K562 (cell line): ENCODE data around the gene TNK2. TPM values are rescaled to one million over a fixed set of nuclear protein-coding genes. Genes with fewer than 3 reads are reported as not detected.
A peak's percentile ranks its signal among the peaks of the same experiment; 100 is the strongest.

ENCODE experiments used
- ATAC-seq: fragments of 200-7000 bp; cut with Tn5 transposase; 3 replicates; pipeline ENCODE4 v1.9.1; 2020; ENCODE audit warnings: moderate library complexity
- BruUV-seq: library from RNA; stranded (reverse); fragments of 400-500 nt; replicated peaks from 2 replicates; lab custom pipeline; 2021; lab: Mats Ljungman, UMichigan
- CTCF ChIA-PET: fragments of 300-600 bp; formaldehyde crosslinking; extraction: SDS; loops from one replicate; lab custom pipeline; 2021; ENCODE audit warnings: low intra/inter-chr PET ratio; lab: Yijun Ruan, JAX
- POLR2A ChIA-PET: fragments of 300-600, 350-650 bp; sonication (Branson Sonifier 250); formaldehyde crosslinking; extraction: SDS; loops from one replicate; lab custom pipeline; 2021; ENCODE audit warnings: antibody characterized with exemption, inconsistent platforms; lab: Yijun Ruan, JAX
- DNase-seq, 4 experiments: peaks; one replicate each; pipeline versions ENCODE4 v3.0.0 to v3.0.0-alpha.2; 2011 to 2018; ENCODE audit warnings: low spot score in 3 of 4, mixed read lengths in 3 of 4; ENCODE audit errors: extremely low read depth in 1 of 4
- FAIRE-seq: peaks from 2 replicates; lab custom pipeline; 2011; peaks lifted over from hg19 to GRCh38; lab: Jason Lieb, UNC
- H2AFZ ChIP-seq: 2 replicates; pipeline ENCODE4 v1.6.0; 2011; ENCODE audit warnings: low read depth, low read length, control low read depth, inconsistent platforms
- H3K27ac ChIP-seq: fragments of 200-600 bp; 3 replicates; pipeline ENCODE4 v1.8.0; 2011; ENCODE audit warnings: low read depth, mild to moderate bottlenecking, control low read depth, inconsistent platforms, low read length, moderate library complexity, mixed read lengths; ENCODE audit errors: extremely low read depth
- H3K27me3 ChIP-seq, 2 experiments: fragments of 300-600 bp in 1 of 2; 2 replicates in 1 of 2; 3 replicates in 1 of 2; pipeline versions ENCODE4 v1.6.0 to v1.8.0; 2011; ENCODE audit warnings: inconsistent platforms in 2 of 2, low read length in 2 of 2, mild to moderate bottlenecking in 1 of 2, mixed read lengths in 1 of 2, moderate library complexity in 1 of 2; ENCODE audit not compliant: control insufficient read depth in 2 of 2, insufficient read depth in 2 of 2
- H3K36me3 ChIP-seq: fragments of 300-600 bp; 3 replicates; pipeline ENCODE4 v1.8.0; 2011; ENCODE audit warnings: mild to moderate bottlenecking, low read length, inconsistent platforms; ENCODE audit not compliant: control insufficient read depth, insufficient read depth
- H3K4me1 ChIP-seq, 2 experiments: fragments of 200-600 bp in 1 of 2; replicated peaks in 1 of 2; 2 replicates in 1 of 2; 3 replicates in 1 of 2; pipeline versions ENCODE4 v1.5.1 to v1.8.0; 2011; ENCODE audit warnings: inconsistent platforms in 2 of 2, low read length in 2 of 2, mild to moderate bottlenecking in 1 of 2, mixed read lengths in 1 of 2, moderate library complexity in 1 of 2; ENCODE audit not compliant: control insufficient read depth in 2 of 2, insufficient read depth in 2 of 2
- H3K4me2 ChIP-seq: 2 replicates; pipeline ENCODE4 v1.6.1; 2011; ENCODE audit warnings: low read length, control low read depth, inconsistent platforms, mixed read lengths; ENCODE audit not compliant: insufficient read depth
- H3K4me3 ChIP-seq: fragments of 200-600 bp; sonication (generic), shearing (Covaris generic); 2 replicates; pipeline ENCODE4 v1.5.1; 2016; ENCODE audit warnings: control low read depth, inconsistent platforms
- H3K79me2 ChIP-seq: fragments of 200-600 bp; 3 replicates; pipeline ENCODE4 v1.8.0; 2011; ENCODE audit warnings: low read length, inconsistent platforms; ENCODE audit not compliant: control insufficient read depth, insufficient read depth
- H3K9ac ChIP-seq, 2 experiments: 2 replicates each; pipeline versions ENCODE4 v1.6.0 to v1.6.1; 2011; ENCODE audit warnings: low read depth in 2 of 2, low read length in 2 of 2, control low read depth in 1 of 2, inconsistent platforms in 1 of 2, mild to moderate bottlenecking in 1 of 2, mixed read lengths in 1 of 2; ENCODE audit not compliant: insufficient read depth in 1 of 2
- H3K9me1 ChIP-seq: one replicate; pipeline ENCODE4 v1.6.0; 2011; ENCODE audit warnings: inconsistent platforms, mild to moderate bottlenecking, low read length, moderate library complexity; ENCODE audit not compliant: control insufficient read depth, insufficient read depth
- H3K9me3 ChIP-seq: replicated peaks from 2 replicates; pipeline ENCODE4 v1.5.1; 2011; ENCODE audit warnings: low read depth, low read length, inconsistent platforms; ENCODE audit not compliant: control insufficient read depth, insufficient read depth
- H4K20me1 ChIP-seq: replicated peaks from 2 replicates; pipeline ENCODE4 v1.6.1; 2011; ENCODE audit warnings: low read length, inconsistent platforms, mixed read lengths; ENCODE audit not compliant: control insufficient read depth, insufficient read depth
- BRF2 ChIP-seq: IDR thresholded peaks from 3 replicates; pipeline ENCODE4 v1.6.1; 2011; ENCODE audit warnings: borderline replicate concordance, mild to moderate bottlenecking; ENCODE audit not compliant: insufficient read length, insufficient read depth
- CBFB ChIP-seq: sonication (generic); formaldehyde crosslinking; IDR thresholded peaks from 2 replicates; pipeline ENCODE4 v1.4.0; 2020; ENCODE audit warnings: mild to moderate bottlenecking, missing genetic modification reagents
- DDX20 ChIP-seq: fragments of 450-650 bp; IDR thresholded peaks from 2 replicates; pipeline ENCODE4 v1.6.1; 2016; ENCODE audit warnings: missing genetic modification characterization, low read depth, mild to moderate bottlenecking, missing compliant biosample characterization, moderate library complexity
- EGR1 ChIP-seq: fragments of 450-650 bp; conservative IDR thresholded peaks from 2 replicates; pipeline ENCODE4 v1.6.1; 2017; ENCODE audit warnings: mild to moderate bottlenecking
- FOSL1 ChIP-seq: fragments of 200-800 bp; sonication (Bioruptor generic); conservative IDR thresholded peaks from 2 replicates; pipeline ENCODE4 v1.6.1; 2016; ENCODE audit warnings: missing genetic modification characterization, missing compliant biosample characterization
- MAFK ChIP-seq: IDR thresholded peaks from 2 replicates; pipeline ENCODE4 v1.6.1; 2011; ENCODE audit warnings: low read length, improper control_type of control experiment
- NCOA1 ChIP-seq: fragments of 450-650 bp; IDR thresholded peaks from 2 replicates; pipeline ENCODE4 v1.6.1; 2016; ENCODE audit warnings: low read depth
- NRF1 ChIP-seq, 2 experiments: fragments of 450-650 bp; IDR thresholded peaks in 1 of 2; conservative IDR thresholded peaks in 1 of 2; 2 replicates each; pipeline ENCODE4 v1.6.1; 2014; ENCODE audit warnings: mild to moderate bottlenecking in 2 of 2
- POLR2H ChIP-seq: IDR thresholded peaks from 2 replicates; pipeline ENCODE4 v1.6.1; 2016; ENCODE audit warnings: missing genetic modification characterization, low read depth, mild to moderate bottlenecking, control low read depth, missing compliant biosample characterization, moderate library complexity
- RBM14 ChIP-seq: fragments of 200-400 bp; formaldehyde crosslinking; IDR thresholded peaks from 2 replicates; pipeline ENCODE4 v1.6.1; 2018; ENCODE audit warnings: low read depth, mild to moderate bottlenecking, low read length, moderate library complexity, borderline replicate concordance; ENCODE audit not compliant: insufficient read depth
- SMAD2 ChIP-seq: fragments of 150-350 bp; IDR thresholded peaks from 2 replicates; pipeline ENCODE4 v1.6.1; 2014; ENCODE audit warnings: low read depth, mild to moderate bottlenecking, low read length
- TCF7 ChIP-seq: sonication (generic); IDR thresholded peaks from 2 replicates; pipeline ENCODE4 v1.6.1; 2016; ENCODE audit warnings: antibody characterized with exemption, borderline replicate concordance
- TEAD1 ChIP-seq, 2 experiments: fragments of 450-650 bp in 1 of 2; sonication (generic) in 1 of 2; formaldehyde crosslinking; IDR thresholded peaks; 2 replicates each; pipeline versions ENCODE4 v1.4.0 to v1.8.0; 2020 to 2022; ENCODE audit warnings: mild to moderate bottlenecking in 2 of 2, missing genetic modification reagents in 1 of 2
- ZNF77 ChIP-seq: fragments of 250-450 bp; sonication (Bioruptor Pico); IDR thresholded peaks from 2 replicates; pipeline ENCODE4 v1.5.0; 2020
- ZZZ3 ChIP-seq: fragments of 450-650 bp; IDR thresholded peaks from 2 replicates; pipeline ENCODE4 v1.6.1; 2016; ENCODE audit warnings: antibody characterized with exemption, mild to moderate bottlenecking, moderate library complexity
- WGBS: fragments of 100-300 bp; shearing (Covaris generic); methylation state at CpG from one replicate; pipeline ENCODE4 v1.1.6; 2016; ENCODE audit warnings: low coverage, mixed read lengths; ENCODE audit not compliant: insufficient coverage; ENCODE audit errors: missing lambda C conversion rate; 5-methylcytosine and 5-hydroxymethylcytosine counted together
- in situ Hi-C: fragments of 300-500 bp; cut with MboI; formaldehyde crosslinking; loops from 4 replicates; pipeline ENCODE4 v1.15.0; 2018; ENCODE audit warnings: inconsistent platforms, mixed read lengths
- intact Hi-C: fragments of 100-400 bp; cut with micrococcal nuclease; formaldehyde crosslinking; loops from 2 replicates; pipeline ENCODE4 v1.14.2; 2022
- polyA plus RNA-seq, 8 experiments: library from polyadenylated mRNA; depleted of rRNA in 4 of 8; stranded (reverse) in 5 of 8; unstranded in 3 of 8; fragments of >200 nt; fragmentation: Nextera tagmentation in 2 of 8; fragmentation: Illumina TruSeq in 1 of 8; extraction: Ambion mirVana in 2 of 8; extraction: Trizol in 1 of 8; gene quantifications; 2 replicates each; pipeline versions ENCODE4 v1.2.1 to v1.2.3, GENCODE V29; 2011 to 2014; ENCODE audit warnings: inconsistent platforms in 1 of 8, missing spikeins in 1 of 8
- total RNA-seq, 7 experiments: library from RNA; depleted of rRNA in 6 of 7; stranded (reverse); fragments of >200 nt in 6 of 7; fragmentation: Illumina TruSeq in 2 of 7; extraction: Trizol in 2 of 7; gene quantifications; 2 replicates each; pipeline versions ENCODE4 v1.2.1 to v1.2.3, GENCODE V29; 2011 to 2021; ENCODE audit warnings: low replicate concordance in 1 of 7
- TF ChIP-seq, protein P1 (sequence below): sonication (generic); formaldehyde crosslinking; IDR thresholded peaks from 2 replicates; pipeline ENCODE4 v1.8.1; 2023; ENCODE audit warnings: mild to moderate bottlenecking, missing genetic modification reagents
- TF ChIP-seq, protein P2 (sequence below): fragments of 250-450 bp; sonication (Bioruptor Pico); IDR thresholded peaks from 2 replicates; pipeline ENCODE4 v1.6.1; 2021; ENCODE audit warnings: mild to moderate bottlenecking

The TNK2 gene
- total and polyA plus RNA-seq, 9 of the 15 experiments (the other 6 are each of a cell fraction or from before 2014, with no cell fraction given), result 0.03 to 33.8 (median 6.5) TPM

- intact Hi-C loops, result no loop called here
- no peak overlapping the region for H3K4me3 ChIP-seq
Observed at GRCh38 chr3:195873971-195874370, 34.4 kb downstream of the TNK2 start.

More at GRCh38 chr3:195873971-195874370, 34.4 kb downstream of the TNK2 start:
- Histone ChIP-seq H3K36me3 (peaks cover 10% of the 10 kb centered on the region; the same call in 1 of the 3 replicates), H3K9me3 (no peaks in the 10 kb centered on the region), H3K4me1 (peaks cover 14 to 63% of the 10 kb centered on the region in 2 experiments), H3K4me2 (no peak overlapping the region), H3K27me3 (no peaks in the 10 kb centered on the region), H2AFZ (no peak overlapping the region), H4K20me1 (no peaks in the 10 kb centered on the region)
- ATAC-seq, result no peak
- no TSS peak for BruUV-seq
- in situ Hi-C loops, result no loop called here
- WGBS, result 62% methylated on average over 18 of the region's 26 CpGs
- ChIA-PET CTCF (no interaction called here), POLR2A (no interaction called here)
- TF ChIP-seq, protein P1, sequence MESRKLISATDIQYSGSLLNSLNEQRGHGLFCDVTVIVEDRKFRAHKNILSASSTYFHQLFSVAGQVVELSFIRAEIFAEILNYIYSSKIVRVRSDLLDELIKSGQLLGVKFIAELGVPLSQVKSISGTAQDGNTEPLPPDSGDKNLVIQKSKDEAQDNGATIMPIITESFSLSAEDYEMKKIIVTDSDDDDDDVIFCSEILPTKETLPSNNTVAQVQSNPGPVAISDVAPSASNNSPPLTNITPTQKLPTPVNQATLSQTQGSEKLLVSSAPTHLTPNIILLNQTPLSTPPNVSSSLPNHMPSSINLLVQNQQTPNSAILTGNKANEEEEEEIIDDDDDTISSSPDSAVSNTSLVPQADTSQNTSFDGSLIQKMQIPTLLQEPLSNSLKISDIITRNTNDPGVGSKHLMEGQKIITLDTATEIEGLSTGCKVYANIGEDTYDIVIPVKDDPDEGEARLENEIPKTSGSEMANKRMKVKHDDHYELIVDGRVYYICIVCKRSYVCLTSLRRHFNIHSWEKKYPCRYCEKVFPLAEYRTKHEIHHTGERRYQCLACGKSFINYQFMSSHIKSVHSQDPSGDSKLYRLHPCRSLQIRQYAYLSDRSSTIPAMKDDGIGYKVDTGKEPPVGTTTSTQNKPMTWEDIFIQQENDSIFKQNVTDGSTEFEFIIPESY (CRISPR knock-in tag), result peak; percentile 82
- TF ChIP-seq RBM14, result no peak
- no peak for TF ChIP-seq TCF7
- TF ChIP-seq ZZZ3, result no peak
- no peak for TF ChIP-seq NRF1 (conservative IDR thresholded peaks at IDR 0.05 in 1 of 2, IDR thresholded peaks at IDR 0.05 in 1 of 2)
- TF ChIP-seq BRF2, result no peak
- peak; percentile 60 for TF ChIP-seq EGR1
- TF ChIP-seq ZNF77 (CRISPR knock-in tag), result no peak
- no peak for TF ChIP-seq MAFK
- TF ChIP-seq FOSL1, result no peak
- no peak for TF ChIP-seq TEAD1 (CRISPR knock-in tag; IDR thresholded peaks at IDR 0.05)
- no peak for TF ChIP-seq NCOA1
- no peak for TF ChIP-seq SMAD2
- no peak for TF ChIP-seq CBFB
- no peak for TF ChIP-seq DDX20 (tag)
- TF ChIP-seq, protein P2, sequence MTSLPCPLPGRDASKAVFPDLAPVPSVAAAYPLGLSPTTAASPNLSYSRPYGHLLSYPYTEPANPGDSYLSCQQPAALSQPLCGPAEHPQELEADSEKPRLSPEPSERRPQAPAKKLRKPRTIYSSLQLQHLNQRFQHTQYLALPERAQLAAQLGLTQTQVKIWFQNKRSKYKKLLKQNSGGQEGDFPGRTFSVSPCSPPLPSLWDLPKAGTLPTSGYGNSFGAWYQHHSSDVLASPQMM, result no peak
- TF ChIP-seq POLR2H, result no peak
- TF ChIP-seq, all 486 proteins: peak for 2
- H3K9ac ChIP-seq, result 0 out of 4 replicates have a peak overlapping the region, but pooled peaks of 1 of the 2 experiments have one; percentile 7
- H3K9me1 ChIP-seq, result no peaks in the 10 kb centered on the region
- H3K79me2 ChIP-seq, result no peaks in the 10 kb centered on the region; the same call in 2 of the 3 replicates
- no peak for DNase-seq
- no peak for FAIRE-seq
- no peak overlapping the region for H3K27ac ChIP-seq
